ENCODE results near the gene ATG4B. TPM values are rescaled to one million over a fixed set of nuclear protein-coding genes. Genes with fewer than 3 reads are reported as not detected.

The ATG4B gene
- total and polyA plus RNA-seq, 2 of the 8 experiments (the other 6 are each of a cell fraction or from before 2014, with no cell fraction given), result 103 to 155 TPM

DNA sequence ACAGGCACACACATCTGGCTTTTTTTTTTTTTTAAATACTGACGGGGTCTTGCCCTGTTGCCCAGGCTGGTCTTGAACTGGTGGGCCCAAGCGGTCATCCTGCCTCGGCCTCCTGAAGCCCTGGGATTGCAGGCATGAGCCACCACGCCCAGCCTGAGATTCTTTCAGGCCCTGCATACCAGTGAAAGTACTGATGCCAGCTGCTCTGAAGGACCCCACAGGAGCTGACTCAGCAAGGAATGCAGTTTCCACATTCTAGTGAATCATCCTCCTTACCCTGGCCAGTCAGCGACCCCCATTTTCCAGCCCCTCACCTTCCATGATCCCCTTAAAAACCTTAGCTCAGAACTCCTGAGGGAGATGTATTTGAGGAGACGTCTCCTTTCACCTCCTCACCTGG is 55.0 kb downstream of the ATG4B start:
- Histone ChIP-seq H3K14ac (ENCODE audit: insufficient read length) (no peak overlapping the region), H2AK5ac (ENCODE audit: low read depth, low read length) (no peak overlapping the region), H3K36me3 (ENCODE audit: control insufficient read depth in 2 of 4, insufficient read depth in 4 of 4, low read length in 3 of 4) (peaks cover 6 to 24% (median 9%) of the 10 kb centered on the region in 4 experiments; a peak in 5 of 8 replicates), H3K4me3 (ENCODE audit: extremely low read depth in 1 of 4, insufficient read depth in 2 of 4, low read depth in 3 of 4, low read length in 4 of 4) (no peak overlapping the region), H4K5ac (ENCODE audit: insufficient read length, low read depth, low read length) (no peak overlapping the region), H2BK120ac (replicated peaks; ENCODE audit: low read depth, low read length) (no peak overlapping the region), H2AFZ (ENCODE audit: low read length) (no peak overlapping the region), H3K27me3 (replicated peaks in 1 of 4; ENCODE audit: control insufficient read depth in 3 of 4, extremely low read depth in 1 of 4, insufficient read depth in 3 of 4, low read length in 3 of 4) (no peaks in the 10 kb centered on the region), H3K79me2 (ENCODE audit: control insufficient read depth in 1 of 2, insufficient read depth in 2 of 2, low read length in 2 of 2) (peaks cover 0 to 8% of the 10 kb centered on the region in 2 experiments; a peak in 2 of 4 replicates), H3K27ac (ENCODE audit: low read depth, low read length) (no peak overlapping the region), H3K4me2 (ENCODE audit: insufficient read depth in 1 of 2, low read depth in 2 of 2, low read length in 2 of 2) (no peak overlapping the region), H2BK5ac (ENCODE audit: low read depth, low read length) (no peak overlapping the region), H3K79me1 (ENCODE audit: low read depth, low read length) (peaks cover 3% of the 10 kb centered on the region; the same call in 1 of the 2 replicates), H3K4ac (replicated peaks; ENCODE audit: insufficient read length, low read depth, low read length) (no peak overlapping the region), H4K8ac (ENCODE audit: extremely low read depth, insufficient read depth, low read length) (no peak overlapping the region), H3K9me3 (ENCODE audit: insufficient read depth in 2 of 2, low read depth in 1 of 2, low read length in 1 of 2) (no peaks in the 10 kb centered on the region), H3K18ac (ENCODE audit: extremely low read depth, low read length) (no peak overlapping the region), H3K4me1 (replicated peaks in 1 of 4; ENCODE audit: control insufficient read depth in 3 of 4, insufficient read depth in 4 of 4, low read length in 3 of 4) (peaks cover 0 to 5% (median 0%) of the 10 kb centered on the region in 4 experiments; a peak in 1 of 7 replicates), H4K91ac (replicated peaks; ENCODE audit: insufficient read length, low read length) (no peak overlapping the region), H2BK15ac (ENCODE audit: low read length) (no peak overlapping the region), H3K23ac (ENCODE audit: insufficient read length) (no peak overlapping the region), H3K23me2 (ENCODE audit: low read depth, low read length) (peaks cover 4% of the 10 kb centered on the region; the same call in 1 of the 2 replicates), H2BK12ac (ENCODE audit: low read depth, low read length) (no peak overlapping the region), H2BK20ac (ENCODE audit: low read length) (no peak overlapping the region), H3K9ac (replicated peaks in 1 of 4; ENCODE audit: extremely low read depth in 1 of 4, low read depth in 3 of 4, low read length in 3 of 4) (no peak overlapping the region), H3K56ac (replicated peaks; ENCODE audit: insufficient read length, low read depth, low read length) (no peak overlapping the region), H4K20me1 (replicated peaks in 1 of 2; ENCODE audit: control insufficient read depth in 1 of 2, insufficient read depth in 2 of 2, low read length in 2 of 2) (peaks cover 0 to 4% of the 10 kb centered on the region in 2 experiments)
- FAIRE-seq (no peak), DNase-seq (ENCODE audit: low read depth in 1 of 2, low spot score in 2 of 2) (no peak)
- ChIA-PET CTCF (ENCODE audit: partially characterized antibody) (interaction anchor here (0.9 kb wide), 1 partner anchor 44 kb away, joined by 3 read pairs; no protein-coding TSS in a partner anchor), POLR2A (ENCODE audit: partially characterized antibody) (interaction anchor here (0.7 to 20.2 kb wide), 3 partner anchors 7 to 23 kb away, joined by 3 to 265 read pairs (median 4); partner anchors contain the start of gene ING5)
- WGBS, 2 experiments (ENCODE audit: extremely low coverage in 1 of 2, insufficient coverage in 1 of 2, insufficient read length in 1 of 2, insufficient replicate concordance in 2 of 2, low coverage in 1 of 2, low lambda C conversion rate in 2 of 2, missing lambda C conversion rate in 1 of 2), result 91% methylated on average over 4 of the region's 6 CpGs; no CpG with 5 or more reads in 1 of the 2 experiments
- TF ChIP-seq JUN (IDR thresholded peaks at IDR 0.05; ENCODE audit: low read depth, low read length) (no peak), RBBP5 (IDR thresholded peaks at IDR 0.05; ENCODE audit: borderline replicate concordance, low read depth, low read length) (no peak), GTF2F1 (IDR thresholded peaks at IDR 0.05; ENCODE audit: borderline replicate concordance, low read depth, low read length) (no peak), NANOG (IDR thresholded peaks at IDR 0.05; ENCODE audit: insufficient read depth, low read depth, low read length, poor library complexity, severe bottlenecking) (no peak), POLR2AphosphoS5 (IDR thresholded peaks at IDR 0.05; ENCODE audit: low read depth, low read length) (no peak), PHF8 (conservative IDR thresholded peaks at IDR 0.05; ENCODE audit: low read depth, low read length) (no peak), TAF7 (optimal IDR thresholded peaks at IDR 0.05; ENCODE audit: borderline replicate concordance, low read depth, low read length) (no peak)
- TF ChIP-seq, protein P1, sequence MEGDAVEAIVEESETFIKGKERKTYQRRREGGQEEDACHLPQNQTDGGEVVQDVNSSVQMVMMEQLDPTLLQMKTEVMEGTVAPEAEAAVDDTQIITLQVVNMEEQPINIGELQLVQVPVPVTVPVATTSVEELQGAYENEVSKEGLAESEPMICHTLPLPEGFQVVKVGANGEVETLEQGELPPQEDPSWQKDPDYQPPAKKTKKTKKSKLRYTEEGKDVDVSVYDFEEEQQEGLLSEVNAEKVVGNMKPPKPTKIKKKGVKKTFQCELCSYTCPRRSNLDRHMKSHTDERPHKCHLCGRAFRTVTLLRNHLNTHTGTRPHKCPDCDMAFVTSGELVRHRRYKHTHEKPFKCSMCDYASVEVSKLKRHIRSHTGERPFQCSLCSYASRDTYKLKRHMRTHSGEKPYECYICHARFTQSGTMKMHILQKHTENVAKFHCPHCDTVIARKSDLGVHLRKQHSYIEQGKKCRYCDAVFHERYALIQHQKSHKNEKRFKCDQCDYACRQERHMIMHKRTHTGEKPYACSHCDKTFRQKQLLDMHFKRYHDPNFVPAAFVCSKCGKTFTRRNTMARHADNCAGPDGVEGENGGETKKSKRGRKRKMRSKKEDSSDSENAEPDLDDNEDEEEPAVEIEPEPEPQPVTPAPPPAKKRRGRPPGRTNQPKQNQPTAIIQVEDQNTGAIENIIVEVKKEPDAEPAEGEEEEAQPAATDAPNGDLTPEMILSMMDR (IDR thresholded peaks at IDR 0.05; ENCODE audit: control extremely low read depth in 1 of 3, insufficient read depth in 1 of 3, low read depth in 1 of 3, low read length in 3 of 3), result no peak

Measured in H1 (cell line).